ENCODE measurements around the gene PTPN18. TPM values are rescaled to one million over a fixed set of nuclear protein-coding genes. Genes with fewer than 3 reads are reported as not detected.

PTPN18 gene
- total RNA-seq, 1 donor from 2014 or later, result 26.0 TPM

DNA sequence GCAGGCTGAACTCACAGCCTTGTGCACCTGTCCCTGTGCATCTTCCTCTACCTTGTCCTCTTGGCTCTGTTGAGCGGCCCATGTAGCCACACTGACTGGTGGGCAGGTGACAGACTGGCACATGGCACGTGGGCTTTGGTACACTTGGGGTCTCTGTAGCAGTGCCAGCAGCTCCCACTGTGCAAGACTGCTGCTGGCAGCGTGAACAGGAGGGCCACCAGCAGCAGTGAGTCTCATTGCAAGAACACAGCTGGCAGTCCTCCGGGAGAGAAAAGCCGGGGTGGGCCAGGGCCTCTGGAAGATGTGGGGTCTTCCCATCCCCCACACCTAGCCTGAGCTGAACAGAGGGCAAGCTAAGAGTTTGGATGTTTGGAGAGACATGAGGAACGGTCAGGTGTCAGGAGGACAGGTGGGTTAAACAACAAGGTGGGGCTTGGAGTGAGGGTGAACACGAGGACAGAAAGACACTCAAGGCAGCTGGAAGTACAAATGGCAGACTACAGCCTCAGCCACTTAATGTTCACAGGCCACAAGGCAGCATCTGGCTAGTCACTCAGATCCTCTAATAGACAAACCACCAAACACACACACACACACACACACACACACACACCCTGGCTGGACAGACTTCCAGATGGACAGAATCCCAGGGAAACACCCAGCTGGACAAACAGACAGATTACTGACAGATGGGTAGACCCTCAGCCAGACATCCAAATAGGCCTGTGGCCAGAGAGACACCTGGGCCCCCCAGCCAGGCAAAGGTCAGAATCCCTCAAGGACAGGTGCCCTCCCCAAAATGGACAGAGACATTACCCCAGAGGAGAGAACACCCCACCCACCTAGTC, 2.3 kb upstream of the PTPN18 start:
- H3K9me3 ChIP-seq, result no peaks in the 10 kb centered on the region
- H3K27me3 ChIP-seq, result no peaks in the 10 kb centered on the region
- DNase-seq (ENCODE audit: extremely low spot score in 2 of 2), result peak in 1 of 2 donors; percentile 64
- H3K27ac ChIP-seq, result no peak overlapping the region
- no peak overlapping the region for H3K4me3 ChIP-seq
- peaks cover 26% of the 10 kb centered on the region for H3K4me1 ChIP-seq
- intact Hi-C loops (cut with DNase I), result no loop called here
- peaks cover 0 to 1% of the 10 kb centered on the region in 2 donors for H3K36me3 ChIP-seq
- TF ChIP-seq POLR2AphosphoS5 (IDR thresholded peaks at IDR 0.05; ENCODE audit: insufficient read depth in 1 of 2, low read depth in 1 of 2) (no peak), POLR2A (IDR thresholded peaks at IDR 0.05) (no peak)
- TF ChIP-seq, protein P1, sequence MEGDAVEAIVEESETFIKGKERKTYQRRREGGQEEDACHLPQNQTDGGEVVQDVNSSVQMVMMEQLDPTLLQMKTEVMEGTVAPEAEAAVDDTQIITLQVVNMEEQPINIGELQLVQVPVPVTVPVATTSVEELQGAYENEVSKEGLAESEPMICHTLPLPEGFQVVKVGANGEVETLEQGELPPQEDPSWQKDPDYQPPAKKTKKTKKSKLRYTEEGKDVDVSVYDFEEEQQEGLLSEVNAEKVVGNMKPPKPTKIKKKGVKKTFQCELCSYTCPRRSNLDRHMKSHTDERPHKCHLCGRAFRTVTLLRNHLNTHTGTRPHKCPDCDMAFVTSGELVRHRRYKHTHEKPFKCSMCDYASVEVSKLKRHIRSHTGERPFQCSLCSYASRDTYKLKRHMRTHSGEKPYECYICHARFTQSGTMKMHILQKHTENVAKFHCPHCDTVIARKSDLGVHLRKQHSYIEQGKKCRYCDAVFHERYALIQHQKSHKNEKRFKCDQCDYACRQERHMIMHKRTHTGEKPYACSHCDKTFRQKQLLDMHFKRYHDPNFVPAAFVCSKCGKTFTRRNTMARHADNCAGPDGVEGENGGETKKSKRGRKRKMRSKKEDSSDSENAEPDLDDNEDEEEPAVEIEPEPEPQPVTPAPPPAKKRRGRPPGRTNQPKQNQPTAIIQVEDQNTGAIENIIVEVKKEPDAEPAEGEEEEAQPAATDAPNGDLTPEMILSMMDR (IDR thresholded peaks at IDR 0.05), result no peak

DNA sequence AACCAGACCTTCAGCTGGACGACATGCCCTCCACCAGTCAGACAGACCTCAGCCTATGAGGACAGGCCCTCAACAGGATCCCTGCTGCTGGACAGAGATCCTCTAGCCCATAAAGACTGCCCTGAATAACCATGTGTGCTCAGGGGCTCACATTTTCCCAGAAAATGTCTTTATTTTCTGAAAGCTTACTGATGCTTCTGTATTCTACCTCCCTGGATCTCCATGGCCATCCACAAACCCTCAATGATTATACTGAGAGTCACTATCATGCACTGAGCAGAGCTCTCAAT, 1.8 kb upstream of the PTPN18 start:
- intact Hi-C loops (cut with DNase I), result no loop called here
- H3K27ac ChIP-seq, result no peak overlapping the region
- TF ChIP-seq POLR2A (IDR thresholded peaks at IDR 0.05) (no peak), POLR2AphosphoS5 (IDR thresholded peaks at IDR 0.05; ENCODE audit: insufficient read depth in 1 of 2, low read depth in 1 of 2) (no peak)
- TF ChIP-seq, protein P1 (IDR thresholded peaks at IDR 0.05), result no peak

DNA sequence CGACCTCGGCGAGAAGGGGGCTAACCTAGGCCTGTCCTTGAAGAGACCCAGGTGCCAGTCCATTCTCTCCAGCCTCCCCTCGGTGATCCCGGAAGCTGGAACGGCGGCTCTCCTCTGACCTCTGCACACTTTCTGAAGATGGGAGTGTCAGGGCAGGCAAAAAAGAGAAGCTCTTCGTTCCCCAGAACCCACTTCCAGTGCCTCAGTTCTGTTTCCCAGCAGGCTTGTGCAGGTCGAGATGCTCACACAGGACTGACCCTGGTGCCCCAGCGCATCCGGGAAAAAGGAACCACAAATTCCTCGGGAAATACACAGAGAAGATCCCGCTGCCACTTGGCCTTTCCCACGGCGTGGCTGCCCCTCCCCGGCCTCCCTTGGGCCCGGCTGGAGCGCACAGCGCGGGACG, 681 bp upstream of the PTPN18 start:
- TF ChIP-seq POLR2A (IDR thresholded peaks at IDR 0.05), result no peak
- TF ChIP-seq, protein P1 (IDR thresholded peaks at IDR 0.05), result no peak
- Histone ChIP-seq H3K27ac (peak overlapping the region; percentile 69), H3K27me3 (no peaks in the 10 kb centered on the region), H3K36me3 (no peaks in the 10 kb centered on the region), H3K9me3 (no peaks in the 10 kb centered on the region), H3K4me1 (peaks cover 26% of the 10 kb centered on the region), H3K4me3 (peak overlapping the region; percentile 63 to 86)
- DNase-seq (ENCODE audit: extremely low spot score in 2 of 2), result no peak
- intact Hi-C loops (cut with DNase I), result no loop called here

More for the DNA sequence above, 1.8 kb upstream of the PTPN18 start:
- Histone ChIP-seq H3K4me3 (no peak overlapping the region), H3K27me3 (no peaks in the 10 kb centered on the region), H3K9me3 (no peaks in the 10 kb centered on the region), H3K36me3 (no peaks in the 10 kb centered on the region), H3K4me1 (peaks cover 26% of the 10 kb centered on the region)
- DNase-seq (ENCODE audit: extremely low spot score in 2 of 2), result no peak

DNA sequence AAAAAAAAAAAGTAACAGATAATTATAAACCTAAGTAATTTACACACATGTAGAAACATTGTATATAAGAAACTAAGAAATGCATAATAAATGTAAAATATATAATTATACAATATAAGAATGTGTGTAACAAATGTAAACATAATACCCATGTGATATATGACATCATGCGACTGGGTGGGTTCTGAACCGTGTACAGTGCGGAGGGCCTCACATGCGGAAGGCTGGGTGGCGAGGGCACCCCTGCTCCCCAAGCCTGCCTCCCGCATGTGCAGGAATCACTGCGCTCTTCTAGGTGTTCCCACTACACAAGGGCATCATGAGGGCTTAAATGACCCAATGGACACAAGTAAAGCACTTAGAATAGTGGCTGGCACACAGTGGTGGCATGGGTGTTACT, 2.0 kb downstream of the PTPN18 start:
- peaks cover 26% of the 10 kb centered on the region for H3K4me1 ChIP-seq
- H3K9me3 ChIP-seq, result no peaks in the 10 kb centered on the region
- no peaks in the 10 kb centered on the region for H3K36me3 ChIP-seq
- intact Hi-C loops (cut with DNase I), result no loop called here
- H3K27me3 ChIP-seq, result no peaks in the 10 kb centered on the region
- DNase-seq (ENCODE audit: extremely low spot score in 2 of 2), result no peak
- no peak overlapping the region for H3K4me3 ChIP-seq
- TF ChIP-seq POLR2AphosphoS5 (IDR thresholded peaks at IDR 0.05; ENCODE audit: insufficient read depth in 1 of 2, low read depth in 1 of 2), result no peak
- TF ChIP-seq, protein P1 (IDR thresholded peaks at IDR 0.05), result no peak
- TF ChIP-seq POLR2A (IDR thresholded peaks at IDR 0.05), result no peak
- H3K27ac ChIP-seq, result no peak overlapping the region

All from vagina (tissue), 2 donors.